Measurements from ENCODE around the gene IDUA.
A peak's percentile ranks its signal among the peaks of the same experiment; 100 is the strongest.

Gene IDUA

DNA sequence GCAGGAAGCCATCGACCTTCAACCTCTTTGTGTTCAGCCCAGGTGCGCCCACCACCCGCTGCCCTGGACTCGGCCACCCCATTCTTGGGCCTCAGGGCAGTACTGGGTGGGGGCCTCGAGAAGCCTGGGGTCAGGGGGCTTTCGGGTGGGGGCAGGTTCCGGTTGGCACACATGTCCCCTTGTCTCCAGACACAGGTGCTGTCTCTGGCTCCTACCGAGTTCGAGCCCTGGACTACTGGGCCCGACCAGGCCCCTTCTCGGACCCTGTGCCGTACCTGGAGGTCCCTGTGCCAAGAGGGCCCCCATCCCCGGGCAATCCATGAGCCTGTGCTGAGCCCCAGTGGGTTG is 17.2 kb downstream of the IDUA start:
- CTCF ChIA-PET, result interaction anchor here (2.5 kb wide), 1 partner anchor 17 kb away, joined by 9 read pairs; the partner anchor contains the start of gene IDUA
- no peak for TF ChIP-seq CTCF (IDR thresholded peaks at IDR 0.05; ENCODE audit: control extremely low read depth, extremely low read depth, low read depth, missing control alignments)
- POLR2A ChIA-PET, result no interaction called here

DNA sequence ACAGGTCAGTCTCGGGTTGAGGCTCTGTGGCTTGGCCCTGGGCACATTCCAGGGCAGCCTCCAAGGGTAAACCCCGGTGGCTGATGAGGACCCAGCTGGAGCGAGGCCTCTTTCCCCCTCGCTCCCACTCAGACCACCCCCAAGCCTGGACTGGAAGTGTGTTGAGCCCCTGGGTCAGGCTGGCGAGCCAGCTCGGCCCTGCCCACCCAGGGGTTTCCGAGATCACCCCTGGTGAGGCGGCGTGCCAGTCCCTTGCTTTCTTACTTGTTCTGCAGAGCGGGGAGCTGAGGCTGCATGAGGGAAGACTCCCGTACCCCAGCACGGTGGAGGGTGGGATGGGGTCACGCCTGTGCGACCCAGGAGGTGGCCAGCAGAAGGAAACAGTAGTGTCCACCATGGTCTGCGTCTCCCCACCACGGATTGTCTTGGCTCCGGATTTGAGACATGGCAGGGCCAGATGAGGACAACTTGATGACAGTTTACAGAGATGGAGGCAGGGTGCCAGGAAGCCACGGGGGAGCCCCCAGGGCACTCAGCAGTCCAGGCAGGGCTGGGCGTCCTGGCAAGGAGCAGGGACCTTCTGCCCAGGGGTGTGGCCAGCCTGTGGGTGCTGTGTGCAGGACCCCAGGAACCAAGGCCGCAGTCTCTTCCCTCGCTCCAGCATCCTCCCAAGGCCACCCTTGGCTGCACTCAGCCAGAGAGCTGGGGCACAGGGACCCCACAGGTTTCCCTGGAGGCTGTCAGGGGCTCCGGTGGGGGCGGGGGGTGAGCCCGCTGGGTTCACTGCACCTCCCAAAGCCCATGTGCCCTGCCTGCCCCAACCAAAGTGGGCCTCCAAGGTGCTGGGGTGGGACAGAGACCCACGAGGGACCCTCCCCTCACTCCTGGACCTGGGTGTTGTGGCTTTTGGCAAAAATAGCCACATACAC is 18.0 kb downstream of the IDUA start:
- ChIA-PET POLR2A (no interaction called here), CTCF (interaction anchor here (0.9 to 2.5 kb wide), 3 partner anchors 11 to 262 kb away, joined by 3 to 9 read pairs (median 5); partner anchors contain the start of gene IDUA)
- no peak for DNase-seq (ENCODE audit: extremely low spot score)
- no peak for TF ChIP-seq CTCF (IDR thresholded peaks at IDR 0.05; ENCODE audit: control extremely low read depth, extremely low read depth, low read depth, missing control alignments)

More for the DNA sequence above, 17.2 kb downstream of the IDUA start:
- no peak for DNase-seq (ENCODE audit: extremely low spot score)

GRCh38 chr4:1006856-1007255 is 20.0 kb downstream of the IDUA start:
- TF ChIP-seq CTCF (IDR thresholded peaks at IDR 0.05; ENCODE audit: control extremely low read depth, extremely low read depth, low read depth, missing control alignments), result no peak
- no peak for DNase-seq (ENCODE audit: extremely low spot score)
- POLR2A ChIA-PET, result no interaction called here
- CTCF ChIA-PET, result no interaction called here

GRCh38 chr4:1008840-1009541 is 22.1 kb downstream of the IDUA start:
- CTCF ChIA-PET, result no interaction called here
- no peak for TF ChIP-seq CTCF (IDR thresholded peaks at IDR 0.05; ENCODE audit: control extremely low read depth, extremely low read depth, low read depth, missing control alignments)
- no peak for DNase-seq (ENCODE audit: extremely low spot score)
- POLR2A ChIA-PET, result no interaction called here

DNA sequence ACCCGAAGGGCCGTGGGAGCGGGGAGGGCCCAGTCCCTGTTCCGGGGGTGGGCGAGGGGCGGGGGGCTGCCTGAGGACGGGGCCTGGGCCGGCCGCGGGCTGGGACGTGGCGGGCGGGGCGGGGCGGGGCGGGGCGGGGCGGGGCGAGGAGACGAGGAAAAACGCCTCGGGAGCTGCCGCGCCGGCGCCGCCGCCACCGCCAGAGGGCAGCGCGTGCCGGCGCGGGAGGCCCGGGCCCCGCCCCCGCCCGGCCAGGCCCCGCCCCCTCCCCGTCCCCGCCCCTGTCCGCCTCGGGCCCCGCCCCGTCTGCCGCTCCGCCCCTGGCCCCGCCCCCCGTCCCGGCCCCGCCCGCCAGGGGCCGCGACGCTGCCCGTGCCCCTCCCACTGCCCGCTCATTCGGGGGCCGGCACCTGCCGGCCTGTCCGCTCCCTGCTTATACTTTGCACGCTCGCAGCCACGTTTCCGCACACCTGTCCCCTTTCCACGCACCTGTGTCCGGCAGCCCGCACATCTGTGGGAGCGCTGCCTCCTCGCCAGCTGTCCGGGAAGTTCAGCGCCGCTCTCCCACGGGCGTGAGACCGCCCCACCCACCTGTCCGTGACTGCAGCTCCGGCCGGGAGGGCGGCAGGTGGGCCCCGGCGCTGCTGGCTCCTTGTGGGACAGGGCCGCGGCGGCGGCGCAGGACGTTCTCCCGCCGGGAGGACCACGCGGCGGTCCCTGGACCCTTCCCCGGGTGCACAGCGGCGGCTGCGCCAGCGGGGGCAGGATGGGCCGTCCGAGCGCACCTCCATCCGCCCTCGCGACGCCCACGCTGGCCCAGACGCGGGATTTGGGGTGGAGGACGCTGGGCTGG is 22.9 kb downstream of the IDUA start:
- DNase-seq (ENCODE audit: extremely low spot score), result peak; percentile 92
- CTCF ChIA-PET, result interaction anchor here (0.9 to 1.6 kb wide), 5 partner anchors 10 to 340 kb away, joined by 3 to 4 read pairs (median 3); no protein-coding TSS in a partner anchor
- POLR2A ChIA-PET, result no interaction called here
- peak; percentile 40 for TF ChIP-seq CTCF (IDR thresholded peaks at IDR 0.05; ENCODE audit: control extremely low read depth, extremely low read depth, low read depth, missing control alignments)
